ENCODE measurements around the gene PSMD13. TPM values are rescaled to one million over a fixed set of nuclear protein-coding genes. Genes with fewer than 3 reads are reported as not detected.
"Not testable (repeated sequence)": the region's sequence is repeated elsewhere in the genome, so short reads cannot be mapped to it uniquely, and the experiment has no call there.

PSMD13 gene
- total RNA-seq (2014; rRNA removed; shearing (Covaris generic)): 279 and 376 TPM in 2 replicates

GRCh38 chr11:236774-237767 is at the start of gene PSMD13:
Gene PSMD13 (plus strand): TSS chr11:236976. CDS start chr11:237050, 74 bp downstream.
- peak; percentile 79 for DNase-seq (ENCODE audit: low spot score)

- not testable (repeated sequence) for DNase-seq (ENCODE audit: low spot score)
Observed at GRCh38 chr11:189200-189783, 47.5 kb upstream of the PSMD13 start.

- not testable (repeated sequence) for DNase-seq (ENCODE audit: low spot score)
Observed at GRCh38 chr11:189843-190311, 46.9 kb upstream of the PSMD13 start.

GRCh38 chr11:190546-190945 is 46.2 kb upstream of the PSMD13 start:
- not testable (repeated sequence) for DNase-seq (ENCODE audit: low spot score)

GRCh38 chr11:191490-192478 is 45.0 kb upstream of the PSMD13 start:
- not testable (repeated sequence) for DNase-seq (ENCODE audit: low spot score)

GRCh38 chr11:192674-193128 is 44.1 kb upstream of the PSMD13 start, which contains the start of gene SCGB1C1:
Gene SCGB1C1 (plus strand): TSS chr11:193078. CDS start chr11:193100, 22 bp downstream.
- not testable (repeated sequence) for DNase-seq (ENCODE audit: low spot score)

GRCh38 chr11:193481-193880 is 43.3 kb upstream of the PSMD13 start:
- not testable (repeated sequence) for DNase-seq (ENCODE audit: low spot score)

- DNase-seq (ENCODE audit: low spot score): no peak
Observed at GRCh38 chr11:196786-197731, 39.7 kb upstream of the PSMD13 start.

GRCh38 chr11:197741-198235 is 39.0 kb upstream of the PSMD13 start:
- DNase-seq (ENCODE audit: low spot score): no peak

GRCh38 chr11:198236-198806 is 38.5 kb upstream of the PSMD13 start:
- no peak for DNase-seq (ENCODE audit: low spot score)

GRCh38 chr11:199004-199581 is 37.7 kb upstream of the PSMD13 start:
- no peak for DNase-seq (ENCODE audit: low spot score)

GRCh38 chr11:199782-200181 is 37.0 kb upstream of the PSMD13 start:
- DNase-seq (ENCODE audit: low spot score): no peak

GRCh38 chr11:200224-201003 is 36.4 kb upstream of the PSMD13 start:
- DNase-seq (ENCODE audit: low spot score): no peak

- DNase-seq (ENCODE audit: low spot score): no peak
Observed at GRCh38 chr11:201966-202365, 34.8 kb upstream of the PSMD13 start.

GRCh38 chr11:202490-202889 is 34.3 kb upstream of the PSMD13 start:
- DNase-seq (ENCODE audit: low spot score): no peak

- DNase-seq (ENCODE audit: low spot score): no peak
Observed at GRCh38 chr11:203056-203944, 33.5 kb upstream of the PSMD13 start.

- DNase-seq (ENCODE audit: low spot score): no peak
Observed at GRCh38 chr11:203945-204586, 32.7 kb upstream of the PSMD13 start.

Data from A172 (cell line).